Stomach (tissue), 9 donors: ENCODE results near the gene BSG. TPM values are rescaled to one million over a fixed set of nuclear protein-coding genes. Genes with fewer than 3 reads are reported as not detected.

Experiments used
- DNase-seq, 2 donors: peaks; one replicate each; pipeline versions ENCODE4 v3.0.0 to v3.0.0-alpha.2; 2013 to 2019
- H3K27ac ChIP-seq, 5 donors: fragments of 200-600 bp in 4 of 5; sonication (generic) in 4 of 5; one replicate each; pipeline ENCODE4 v1.5.1; 2013 to 2019; ENCODE audit warnings: mild to moderate bottlenecking in 1 of 5, moderate library complexity in 1 of 5
- H3K27me3 ChIP-seq, 3 donors: fragments of 200-600 bp; sonication (generic); one replicate each; pipeline ENCODE4 v1.5.1; 2017 to 2019; ENCODE audit warnings: mixed run types in 1 of 3
- H3K36me3 ChIP-seq, 4 donors: fragments of 200-600 bp; sonication (generic); 1 replicate in 3 of 4; 2 replicates in 1 of 4; pipeline ENCODE4 v1.5.1; 2016 to 2019
- H3K4me1 ChIP-seq, 4 donors: fragments of 200-600 bp; sonication (generic); one replicate each; pipeline ENCODE4 v1.5.1; 2016 to 2019
- H3K4me3 ChIP-seq, 4 donors: fragments of 200-600 bp; sonication (generic) in 3 of 4; one replicate each; pipeline ENCODE4 v1.5.1; 2016 to 2019; ENCODE audit warnings: mild to moderate bottlenecking in 1 of 4
- H3K9me3 ChIP-seq, 4 donors: fragments of 200-600 bp; sonication (generic); one replicate each; pipeline ENCODE4 v1.5.1; 2016 to 2019
- CTCF ChIP-seq, 7 experiments: fragments of 450-650 bp in 4 of 7; fragments of 200-600 bp in 3 of 7; sonication (generic) in 3 of 7; IDR thresholded peaks; one replicate each; pipeline ENCODE4 v1.5.1; 2016 to 2019; ENCODE audit warnings: antibody characterized with exemption in 7 of 7, control low read depth in 2 of 7, mild to moderate bottlenecking in 1 of 7
- EP300 ChIP-seq: sonication (generic); formaldehyde crosslinking; IDR thresholded peaks from one replicate; pipeline ENCODE4 v1.6.1; 2017; ENCODE audit warnings: antibody characterized with exemption
- POLR2A ChIP-seq, 4 donors: fragments of 450-650 bp; IDR thresholded peaks; one replicate each; pipeline ENCODE4 v1.6.1; 2016; ENCODE audit warnings: antibody characterized with exemption in 4 of 4, control low read depth in 2 of 4, mild to moderate bottlenecking in 1 of 4, moderate library complexity in 1 of 4
- POLR2AphosphoS5 ChIP-seq, 3 donors: sonication (generic); formaldehyde crosslinking; IDR thresholded peaks; one replicate each; pipeline ENCODE4 v1.6.1; 2016; ENCODE audit warnings: antibody characterized with exemption in 3 of 3
- WGBS, 5 donors: extraction: QIAGEN DNeasy Blood & Tissue Kit in 3 of 5; methylation state at CpG; one replicate each; pipeline versions ENCODE4 v1.1.5 to v1.1.7; 2013 to 2018; 5-methylcytosine and 5-hydroxymethylcytosine counted together
- intact Hi-C: fragments of 100-400 bp; cut with DNase I; formaldehyde crosslinking; loops from one replicate; pipeline ENCODE4 v1.15.1; 2023; ENCODE audit warnings: low total_unique reads
- polyA plus RNA-seq, 3 donors: library from polyadenylated mRNA; stranded (reverse); fragments of 200-250 nt; gene quantifications; one replicate each; pipeline ENCODE4 v1.2.3, GENCODE V29; 2013
- total RNA-seq, 5 donors: library from RNA; depleted of rRNA; stranded (reverse); fragments of >200 nt; gene quantifications; one replicate each; pipeline versions ENCODE4 v1.1.0 to v1.2.3, GENCODE V29; 2014 to 2016
- donor health status: healthy with polysubstance abuse.
- donor health status: Bipolar disorder and iron deficiency.
- donor health status: healthy.

The BSG gene
- total and polyA plus RNA-seq, 8 donors: 184 to 1,029 (median 331) TPM

- peaks cover 16 to 25% (median 18%) of the 10 kb centered on the region in 4 donors for H3K4me1 ChIP-seq
- H3K9me3 ChIP-seq: no peaks in the 10 kb centered on the region
- no peaks in the 10 kb centered on the region for H3K27me3 ChIP-seq
- DNase-seq: no peak
- TF ChIP-seq EP300 (no peak), POLR2AphosphoS5 (IDR thresholded peaks at IDR 0.05) (no peak), CTCF (IDR thresholded peaks at IDR 0.05) (no peak), POLR2A (IDR thresholded peaks at IDR 0.05) (no peak)
- peaks cover 45 to 76% (median 68%) of the 10 kb centered on the region in 4 donors for H3K36me3 ChIP-seq
- H3K27ac ChIP-seq: no peak overlapping the region
- intact Hi-C loops: no loop called here
- 82 to 92% (median 90%) methylated on average over 36 to 40 of the region's 40 CpGs for WGBS, 5 donors
- H3K4me3 ChIP-seq: no peak overlapping the region
Observed at GRCh38 chr19:538641-539428, 33.6 kb upstream of the BSG start.

GRCh38 chr19:539429-540030 lies 32.9 kb upstream of the BSG start:
- WGBS, 5 donors: 86 to 93% (median 90%) methylated on average over 21 to 30 of the region's 30 CpGs
- no peak for DNase-seq
- H3K4me1 ChIP-seq: peaks cover 10 to 20% (median 14%) of the 10 kb centered on the region in 4 donors
- no peak for TF ChIP-seq POLR2A (IDR thresholded peaks at IDR 0.05)
- no peak for TF ChIP-seq CTCF (IDR thresholded peaks at IDR 0.05)
- TF ChIP-seq EP300: no peak
- TF ChIP-seq POLR2AphosphoS5 (IDR thresholded peaks at IDR 0.05): no peak
- H3K27ac ChIP-seq: no peak overlapping the region
- H3K36me3 ChIP-seq: peaks cover 45 to 76% (median 68%) of the 10 kb centered on the region in 4 donors
- H3K27me3 ChIP-seq: no peaks in the 10 kb centered on the region
- no peaks in the 10 kb centered on the region for H3K9me3 ChIP-seq
- H3K4me3 ChIP-seq: no peak overlapping the region
- intact Hi-C loops: no loop called here

GRCh38 chr19:540867-541637 lies 31.3 kb upstream of the BSG start:
- no peak for TF ChIP-seq POLR2AphosphoS5 (IDR thresholded peaks at IDR 0.05)
- TF ChIP-seq CTCF (IDR thresholded peaks at IDR 0.05): no peak
- TF ChIP-seq POLR2A (IDR thresholded peaks at IDR 0.05): no peak
- TF ChIP-seq EP300: no peak
- Histone ChIP-seq H3K9me3 (no peaks in the 10 kb centered on the region), H3K4me3 (no peak overlapping the region), H3K27ac (no peak overlapping the region), H3K27me3 (peaks cover 0 to 7% (median 0%) of the 10 kb centered on the region in 3 donors), H3K4me1 (peaks cover 0 to 8% (median 1%) of the 10 kb centered on the region in 4 donors), H3K36me3 (peaks cover 40 to 63% (median 60%) of the 10 kb centered on the region in 4 donors)
- intact Hi-C loops: no loop called here
- no peak for DNase-seq
- 90 to 92% (median 92%) methylated on average over 46 to 51 of the region's 51 CpGs for WGBS, 5 donors

GRCh38 chr19:541699-542098 lies 30.7 kb upstream of the BSG start:
- DNase-seq: no peak
- Histone ChIP-seq H3K4me3 (no peak overlapping the region), H3K36me3 (peaks cover 33 to 56% (median 53%) of the 10 kb centered on the region in 4 donors), H3K27me3 (peaks cover 0 to 8% (median 0%) of the 10 kb centered on the region in 3 donors), H3K9me3 (no peaks in the 10 kb centered on the region), H3K27ac (no peak overlapping the region), H3K4me1 (peaks cover 0 to 8% (median 0%) of the 10 kb centered on the region in 4 donors)
- WGBS, 5 donors: 88 to 94% (median 92%) methylated on average over 12 to 26 of the region's 26 CpGs
- TF ChIP-seq POLR2A (IDR thresholded peaks at IDR 0.05) (no peak), POLR2AphosphoS5 (IDR thresholded peaks at IDR 0.05) (no peak), CTCF (IDR thresholded peaks at IDR 0.05) (no peak), EP300 (no peak)
- intact Hi-C loops: no loop called here
